CD4-positive, alpha-beta T cell (primary cell): Measurements from ENCODE around the gene CSNK2A1. TPM values are rescaled to one million over a fixed set of nuclear protein-coding genes. Genes with fewer than 3 reads are reported as not detected.
A peak's percentile ranks its signal among the peaks of the same experiment; 100 is the strongest.

Source experiments
- ATAC-seq: fragments of 200-7000 bp; cut with Tn5 transposase; one replicate; pipeline ENCODE4 v1.10.0; 2022; ENCODE audit warnings: mild to moderate bottlenecking; ENCODE audit not compliant: poor library complexity
- CTCF ChIA-PET: fragments of 350-600 bp; sonication (Branson Sonifier 250); formaldehyde crosslinking; loops from one replicate; lab custom pipeline; 2021; ENCODE audit warnings: antibody characterized with exemption, inconsistent platforms; lab: Charles Lee
- POLR2A ChIA-PET: fragments of 350-600 bp; sonication (Branson Sonifier 250); formaldehyde crosslinking; loops from one replicate; lab custom pipeline; 2021; ENCODE audit warnings: antibody characterized with exemption, inconsistent platforms; lab: Charles Lee
- DNase-seq, 14 experiments: peaks; one replicate each; pipeline ENCODE4 v3.0.0-alpha.2; 2013 to 2020; ENCODE audit warnings: mixed read lengths in 2 of 14
- H3K27ac ChIP-seq, 2 donors: one replicate each; pipeline versions ENCODE4 v1.5.1 to v1.7.0; 2013; ENCODE audit warnings: low read length in 2 of 2, low read depth in 1 of 2, mild to moderate bottlenecking in 1 of 2
- H3K27me3 ChIP-seq, 2 experiments: 1 replicate in 1 of 2; 2 replicates in 1 of 2; pipeline versions ENCODE4 v1.6.1 to v1.7.0; 2013; ENCODE audit warnings: low read length in 2 of 2, control low read depth in 1 of 2, mild to moderate bottlenecking in 1 of 2, moderate library complexity in 1 of 2; ENCODE audit not compliant: insufficient read depth in 2 of 2, control insufficient read depth in 1 of 2
- H3K36me3 ChIP-seq: one replicate; pipeline ENCODE4 v1.6.1; 2013; ENCODE audit warnings: low read length, control low read depth; ENCODE audit not compliant: insufficient read depth
- H3K4me1 ChIP-seq: one replicate; pipeline ENCODE4 v1.6.1; 2013; ENCODE audit warnings: low read length, control low read depth; ENCODE audit not compliant: insufficient read depth
- H3K4me3 ChIP-seq: one replicate; pipeline ENCODE4 v1.5.1; 2013; ENCODE audit warnings: mild to moderate bottlenecking, low read length, moderate library complexity
- H3K9me3 ChIP-seq, 2 experiments: 1 replicate in 1 of 2; 2 replicates in 1 of 2; pipeline versions ENCODE4 v1.6.1 to v1.7.0; 2013; ENCODE audit warnings: low read length in 2 of 2, mild to moderate bottlenecking in 2 of 2, control low read depth in 1 of 2, moderate library complexity in 1 of 2; ENCODE audit not compliant: control insufficient read depth in 1 of 2, insufficient read depth in 1 of 2
- H3K27ac Mint-ChIP-seq: one replicate; pipeline ENCODE4 v1.8.0; 2020; ENCODE audit warnings: mixed read lengths
- H3K27me3 Mint-ChIP-seq: one replicate; pipeline ENCODE4 v1.8.0; 2021; ENCODE audit warnings: mixed read lengths
- H3K36me3 Mint-ChIP-seq: one replicate; pipeline ENCODE4 v1.8.0; 2021; ENCODE audit warnings: low read depth, mixed read lengths
- H3K4me1 Mint-ChIP-seq: one replicate; pipeline ENCODE4 v1.8.0; 2021; ENCODE audit warnings: low read depth, mixed read lengths
- H3K4me3 Mint-ChIP-seq: one replicate; pipeline ENCODE4 v1.8.0; 2020; ENCODE audit warnings: mild to moderate bottlenecking, mixed read lengths
- H3K9me3 Mint-ChIP-seq: one replicate; pipeline ENCODE4 v1.8.0; 2020; ENCODE audit warnings: mixed read lengths
- CTCF ChIP-seq: fragments of 200-600 bp; IDR thresholded peaks from one replicate; pipeline ENCODE4 v1.8.0; 2022; ENCODE audit warnings: antibody characterized with exemption, mild to moderate bottlenecking
- intact Hi-C, 2 experiments: fragments of 100-400 bp; cut with DNase I in 1 of 2; cut with micrococcal nuclease in 1 of 2; formaldehyde crosslinking; loops; one replicate each; pipeline versions ENCODE4 v1.15.1 to v1.9.0; 2023 to 2025; cut with DNase I, micrococcal nuclease
- total RNA-seq, 174 experiments: library from RNA in 2 of 174; stranded (reverse) in 2 of 174; gene quantifications; one replicate each; pipeline ENCODE4 v1.2.3 and lab custom pipeline; 2021 to 2026

Gene CSNK2A1
- total RNA-seq, 2 experiments from 2014 or later: 55.5 to 56.9 TPM

- no peak overlapping the region for H3K27ac Mint-ChIP-seq
- no peaks in the 10 kb centered on the region for H3K9me3 Mint-ChIP-seq
- Histone ChIP-seq H3K9me3 (no peaks in the 10 kb centered on the region), H3K27ac (no peak overlapping the region), H3K4me3 (no peak overlapping the region), H3K36me3 (peaks cover 73% of the 10 kb centered on the region), H3K27me3 (no peaks in the 10 kb centered on the region), H3K4me1 (no peaks in the 10 kb centered on the region)
- ChIA-PET POLR2A (no interaction called here), CTCF (interaction anchor here (1.3 kb wide), 1 partner anchor 17 kb away, joined by 3 read pairs; no protein-coding TSS in a partner anchor)
- ATAC-seq (no peak), DNase-seq (no peak)
- peaks cover 91% of the 10 kb centered on the region for H3K36me3 Mint-ChIP-seq
- H3K4me3 Mint-ChIP-seq: no peak overlapping the region
- intact Hi-C loops: no loop called here
- no peaks in the 10 kb centered on the region for H3K27me3 Mint-ChIP-seq
- TF ChIP-seq CTCF: no peak
- H3K4me1 Mint-ChIP-seq: no peaks in the 10 kb centered on the region
Measured at GRCh38 chr20:492159-492558, 51.4 kb downstream of the CSNK2A1 start.

GRCh38 chr20:487655-488054 is 55.9 kb downstream of the CSNK2A1 start:
- ATAC-seq (no peak), DNase-seq (no peak)
- no peaks in the 10 kb centered on the region for H3K4me1 ChIP-seq
- Mint-ChIP-seq H3K4me1 (no peaks in the 10 kb centered on the region), H3K27ac (no peak overlapping the region), H3K27me3 (no peaks in the 10 kb centered on the region), H3K9me3 (no peaks in the 10 kb centered on the region), H3K36me3 (peaks cover 91% of the 10 kb centered on the region), H3K4me3 (no peak overlapping the region)
- TF ChIP-seq CTCF: no peak
- peaks cover 79% of the 10 kb centered on the region for H3K36me3 ChIP-seq
- intact Hi-C loops: no loop called here
- POLR2A ChIA-PET: no interaction called here
- no peaks in the 10 kb centered on the region for H3K27me3 ChIP-seq
- H3K27ac ChIP-seq: no peak overlapping the region
- H3K4me3 ChIP-seq: no peak overlapping the region
- H3K9me3 ChIP-seq: peaks cover 0 to 3% of the 10 kb centered on the region in 2 experiments
- CTCF ChIA-PET: no interaction called here

GRCh38 chr20:483815-484644 is 59.6 kb downstream of the CSNK2A1 start:
- H3K27me3 ChIP-seq: no peaks in the 10 kb centered on the region
- POLR2A ChIA-PET: no interaction called here
- peaks cover 56% of the 10 kb centered on the region for H3K36me3 ChIP-seq
- H3K9me3 ChIP-seq: peaks cover 0 to 3% of the 10 kb centered on the region in 2 experiments
- no peak for TF ChIP-seq CTCF
- Mint-ChIP-seq H3K27ac (no peak overlapping the region), H3K9me3 (no peaks in the 10 kb centered on the region), H3K27me3 (no peaks in the 10 kb centered on the region), H3K4me1 (peaks cover 24% of the 10 kb centered on the region), H3K36me3 (peaks cover 78% of the 10 kb centered on the region), H3K4me3 (no peak overlapping the region)
- intact Hi-C loops: no loop called here
- H3K27ac ChIP-seq: no peak overlapping the region
- ATAC-seq (no peak), DNase-seq (peak in 1 of 14 experiments; percentile 11)
- no peak overlapping the region for H3K4me3 ChIP-seq
- CTCF ChIA-PET: interaction anchor here (1.0 kb wide), 1 partner anchor 22 kb away, joined by 3 read pairs; the partner anchor contains the start of gene TBC1D20
- H3K4me1 ChIP-seq: peaks cover 8% of the 10 kb centered on the region
